KMS-11 (cell line): ENCODE data around the gene NUDT11.
"Not testable (repeated sequence)": the region's sequence is repeated elsewhere in the genome, so short reads cannot be mapped to it uniquely, and the experiment has no call there.

ENCODE experiments used
- H2AFZ ChIP-seq: fragments of 200-600 bp; sonication (generic); 2 replicates; pipeline ENCODE4 v1.6.1; 2016; ENCODE audit warnings: antibody characterized with exemption, mixed run types, low read depth
- H3K27ac ChIP-seq: fragments of 200-600 bp; sonication (generic); 2 replicates; pipeline ENCODE4 v1.6.1; 2016; ENCODE audit warnings: mild to moderate bottlenecking, mixed run types
- H3K27me3 ChIP-seq: fragments of 200-600 bp; sonication (generic); 2 replicates; pipeline ENCODE4 v1.6.1; 2017; ENCODE audit warnings: mild to moderate bottlenecking, low read depth, mixed run types, moderate library complexity; ENCODE audit not compliant: insufficient read depth
- H3K36me3 ChIP-seq: fragments of 200-600 bp; sonication (generic); 2 replicates; pipeline ENCODE4 v1.6.1; 2017; ENCODE audit warnings: mild to moderate bottlenecking, mixed run types; ENCODE audit not compliant: insufficient read depth
- H3K4me1 ChIP-seq: fragments of 200-600 bp; sonication (generic); 2 replicates; pipeline ENCODE4 v1.6.1; 2016; ENCODE audit warnings: mild to moderate bottlenecking, low read depth, mixed run types; ENCODE audit not compliant: poor library complexity, severe bottlenecking
- H3K4me2 ChIP-seq: fragments of 200-600 bp; sonication (generic); 2 replicates; pipeline ENCODE4 v1.7.0; 2016; ENCODE audit warnings: mild to moderate bottlenecking, mixed run types
- H3K4me3 ChIP-seq: fragments of 200-600 bp; sonication (generic); IDR thresholded peaks from 2 replicates; pipeline ENCODE4 v1.6.1; 2017; ENCODE audit warnings: low read depth, low read length, mixed read lengths; ENCODE audit not compliant: insufficient read depth
- H3K79me2 ChIP-seq: fragments of 200-600 bp; sonication (generic); 2 replicates; pipeline ENCODE4 v1.6.1; 2016; ENCODE audit warnings: low read depth, mixed run types; ENCODE audit not compliant: insufficient read depth
- H3K9ac ChIP-seq: fragments of 200-600 bp; sonication (generic); 2 replicates; pipeline ENCODE4 v1.6.1; 2016; ENCODE audit warnings: mild to moderate bottlenecking, mixed run types
- H4K20me1 ChIP-seq: fragments of 200-600 bp; sonication (generic); 2 replicates; pipeline ENCODE4 v1.6.1; 2016; ENCODE audit warnings: mild to moderate bottlenecking, mixed run types; ENCODE audit not compliant: insufficient read depth
- TF ChIP-seq, protein P1 (sequence below): fragments of 200-600 bp; sonication (generic); conservative IDR thresholded peaks from 2 replicates; pipeline ENCODE4 v1.6.1; 2017; ENCODE audit warnings: low read depth, mild to moderate bottlenecking, antibody characterized with exemption, low read length, moderate library complexity, mixed read lengths

Gene NUDT11

GRCh38 chrX:51496501-51497291 lies at the start of gene NUDT11:
Gene NUDT11 (minus strand): TSS chrX:51496592. CDS start chrX:51496444, 148 bp downstream.
- Histone ChIP-seq H3K27me3 (no peaks in the 10 kb centered on the region), H3K4me2 (peak within 1 kb of the TSS; percentile 93), H3K27ac (peak within 1 kb of the TSS; percentile 60), H4K20me1 (no peaks in the 10 kb centered on the region), H3K9ac (peak within 1 kb of the TSS; percentile 67), H2AFZ (peak within 1 kb of the TSS; percentile 79), H3K36me3 (no peaks in the 10 kb centered on the region), H3K79me2 (peaks cover 24% of the 10 kb centered on the region), H3K4me3 (no peak within 1 kb of the TSS), H3K4me1 (peaks cover 18% of the 10 kb centered on the region)
- TF ChIP-seq, protein P1, sequence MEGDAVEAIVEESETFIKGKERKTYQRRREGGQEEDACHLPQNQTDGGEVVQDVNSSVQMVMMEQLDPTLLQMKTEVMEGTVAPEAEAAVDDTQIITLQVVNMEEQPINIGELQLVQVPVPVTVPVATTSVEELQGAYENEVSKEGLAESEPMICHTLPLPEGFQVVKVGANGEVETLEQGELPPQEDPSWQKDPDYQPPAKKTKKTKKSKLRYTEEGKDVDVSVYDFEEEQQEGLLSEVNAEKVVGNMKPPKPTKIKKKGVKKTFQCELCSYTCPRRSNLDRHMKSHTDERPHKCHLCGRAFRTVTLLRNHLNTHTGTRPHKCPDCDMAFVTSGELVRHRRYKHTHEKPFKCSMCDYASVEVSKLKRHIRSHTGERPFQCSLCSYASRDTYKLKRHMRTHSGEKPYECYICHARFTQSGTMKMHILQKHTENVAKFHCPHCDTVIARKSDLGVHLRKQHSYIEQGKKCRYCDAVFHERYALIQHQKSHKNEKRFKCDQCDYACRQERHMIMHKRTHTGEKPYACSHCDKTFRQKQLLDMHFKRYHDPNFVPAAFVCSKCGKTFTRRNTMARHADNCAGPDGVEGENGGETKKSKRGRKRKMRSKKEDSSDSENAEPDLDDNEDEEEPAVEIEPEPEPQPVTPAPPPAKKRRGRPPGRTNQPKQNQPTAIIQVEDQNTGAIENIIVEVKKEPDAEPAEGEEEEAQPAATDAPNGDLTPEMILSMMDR, result no peak

- Histone ChIP-seq H3K27ac (no peak overlapping the region), H3K4me1 (no peaks in the 10 kb centered on the region), H3K79me2 (no peaks in the 10 kb centered on the region), H3K36me3 (no peaks in the 10 kb centered on the region), H3K4me2 (no peak overlapping the region), H3K4me3 (no peak overlapping the region), H2AFZ (no peak overlapping the region), H4K20me1 (no peaks in the 10 kb centered on the region), H3K9ac (no peak overlapping the region), H3K27me3 (no peaks in the 10 kb centered on the region)
- TF ChIP-seq, protein P1, result no peak
Measured at GRCh38 chrX:51520393-51520792, 24.0 kb upstream of the NUDT11 start.

- not testable (repeated sequence) for H3K9ac ChIP-seq, H3K4me1 ChIP-seq, H4K20me1 ChIP-seq, H3K27me3 ChIP-seq, H3K4me3 ChIP-seq, H3K79me2 ChIP-seq, H3K4me2 ChIP-seq, H3K36me3 ChIP-seq, H2AFZ ChIP-seq, H3K27ac ChIP-seq
Measured at GRCh38 chrX:51519131-51519530, 22.7 kb upstream of the NUDT11 start.

DNA sequence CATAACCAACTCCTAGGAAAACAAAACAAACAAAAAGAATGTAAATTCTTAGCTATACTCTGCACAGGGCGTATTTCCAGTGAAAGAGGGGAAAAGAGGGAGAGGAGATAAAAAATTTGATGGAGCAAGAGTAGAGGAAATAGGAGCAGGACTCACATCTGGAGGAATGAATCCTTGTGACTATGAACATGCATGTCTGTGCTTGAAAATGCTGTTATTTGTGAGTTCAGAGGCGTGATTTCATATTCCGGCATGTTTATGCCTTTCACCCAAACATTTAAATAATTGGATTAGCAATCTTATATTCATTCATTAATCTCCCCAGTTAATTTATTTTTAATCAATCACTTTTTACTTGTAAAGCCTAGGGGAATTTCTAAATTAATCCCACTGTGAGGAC lies 11.2 kb upstream of the NUDT11 start:
- Histone ChIP-seq H3K4me3 (no peak overlapping the region), H3K27me3 (no peaks in the 10 kb centered on the region), H2AFZ (no peak overlapping the region), H3K79me2 (no peaks in the 10 kb centered on the region), H3K27ac (no peak overlapping the region), H3K9ac (no peak overlapping the region), H3K36me3 (no peaks in the 10 kb centered on the region), H3K4me2 (no peak overlapping the region), H4K20me1 (no peaks in the 10 kb centered on the region), H3K4me1 (no peaks in the 10 kb centered on the region)
- TF ChIP-seq, protein P1, result no peak

DNA sequence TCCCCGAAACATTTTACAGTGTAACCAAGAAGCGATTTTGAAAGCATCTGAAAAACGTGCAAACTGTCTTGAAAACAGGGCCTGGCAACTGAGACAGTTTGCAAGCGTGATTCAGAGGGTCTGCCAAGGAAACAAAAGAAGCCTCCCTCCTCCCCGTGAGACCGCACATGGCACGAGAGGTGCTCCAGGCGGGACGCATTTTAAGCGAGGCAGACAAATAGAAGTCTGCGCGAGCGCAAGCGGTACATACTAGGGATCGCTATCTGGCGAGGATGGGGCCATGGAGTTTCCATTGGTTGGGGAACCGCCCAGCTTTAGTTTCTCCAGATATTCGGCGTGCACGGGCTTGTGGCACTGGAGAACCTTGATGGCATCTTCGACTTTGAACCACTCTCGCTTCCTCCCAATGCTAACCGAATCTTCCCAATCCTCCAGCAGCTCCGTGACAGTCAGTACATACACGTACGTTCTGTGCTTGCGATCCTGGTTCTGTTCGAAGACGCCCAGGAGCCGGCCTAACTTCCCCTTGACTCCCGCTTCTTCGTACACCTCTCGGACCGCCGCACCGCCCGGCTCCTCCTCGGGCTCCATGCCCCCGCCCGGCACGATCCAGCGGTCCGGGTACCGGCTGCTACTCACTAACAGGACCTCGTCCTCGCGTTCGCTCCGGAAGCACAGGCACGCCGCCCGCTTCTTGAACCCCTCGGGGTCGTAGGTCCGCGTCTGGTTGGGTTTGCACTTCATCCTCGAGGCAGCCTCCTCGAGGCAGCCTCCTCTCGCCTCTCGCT lies 497 bp downstream of the NUDT11 start:
- peaks cover 18% of the 10 kb centered on the region for H3K4me1 ChIP-seq

More for the DNA sequence above, 497 bp downstream of the NUDT11 start:
- not testable (repeated sequence) for H3K36me3 ChIP-seq, H3K4me3 ChIP-seq, H4K20me1 ChIP-seq, H3K27me3 ChIP-seq
- Histone ChIP-seq H3K9ac (peak overlapping the region; percentile 67; the same call in 1 of the 2 replicates), H3K4me2 (0 out of 2 replicates have a peak overlapping the region, but pooled peaks have one; percentile 93), H3K79me2 (peaks cover 24% of the 10 kb centered on the region), H3K27ac (peak overlapping the region; percentile 60; the same call in 1 of the 2 replicates), H2AFZ (peak overlapping the region; percentile 30; the same call in 1 of the 2 replicates)
